ENCODE measurements around the gene TMC3.

TMC3 gene

DNA sequence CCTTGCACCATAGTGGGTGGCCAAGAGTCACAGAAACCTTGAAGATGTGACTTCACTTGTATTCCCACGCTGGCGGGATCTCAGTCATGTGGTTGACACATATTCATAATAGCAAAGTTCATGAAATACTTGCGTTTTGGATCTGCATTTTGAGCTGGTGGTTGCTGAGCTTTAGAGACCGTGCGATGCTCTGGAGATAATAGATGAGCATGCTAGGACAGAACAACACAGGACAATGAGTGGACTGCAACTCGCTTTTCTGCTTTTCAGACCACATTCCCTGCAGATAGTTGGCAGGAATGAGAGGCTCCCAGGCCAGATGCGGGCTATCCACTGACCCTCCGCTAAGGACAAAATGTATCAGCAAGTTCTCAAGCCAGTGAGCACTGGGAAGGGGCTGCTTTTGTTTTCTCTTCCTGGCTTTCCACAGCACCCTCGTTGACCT lies 36.3 kb downstream of the TMC3 start:
- TF ChIP-seq, protein P1, sequence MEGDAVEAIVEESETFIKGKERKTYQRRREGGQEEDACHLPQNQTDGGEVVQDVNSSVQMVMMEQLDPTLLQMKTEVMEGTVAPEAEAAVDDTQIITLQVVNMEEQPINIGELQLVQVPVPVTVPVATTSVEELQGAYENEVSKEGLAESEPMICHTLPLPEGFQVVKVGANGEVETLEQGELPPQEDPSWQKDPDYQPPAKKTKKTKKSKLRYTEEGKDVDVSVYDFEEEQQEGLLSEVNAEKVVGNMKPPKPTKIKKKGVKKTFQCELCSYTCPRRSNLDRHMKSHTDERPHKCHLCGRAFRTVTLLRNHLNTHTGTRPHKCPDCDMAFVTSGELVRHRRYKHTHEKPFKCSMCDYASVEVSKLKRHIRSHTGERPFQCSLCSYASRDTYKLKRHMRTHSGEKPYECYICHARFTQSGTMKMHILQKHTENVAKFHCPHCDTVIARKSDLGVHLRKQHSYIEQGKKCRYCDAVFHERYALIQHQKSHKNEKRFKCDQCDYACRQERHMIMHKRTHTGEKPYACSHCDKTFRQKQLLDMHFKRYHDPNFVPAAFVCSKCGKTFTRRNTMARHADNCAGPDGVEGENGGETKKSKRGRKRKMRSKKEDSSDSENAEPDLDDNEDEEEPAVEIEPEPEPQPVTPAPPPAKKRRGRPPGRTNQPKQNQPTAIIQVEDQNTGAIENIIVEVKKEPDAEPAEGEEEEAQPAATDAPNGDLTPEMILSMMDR (IDR thresholded peaks at IDR 0.05; ENCODE audit: extremely low read depth, missing control alignments) = no peak
- DNase-seq (ENCODE audit: low spot score) = no peak

DNA sequence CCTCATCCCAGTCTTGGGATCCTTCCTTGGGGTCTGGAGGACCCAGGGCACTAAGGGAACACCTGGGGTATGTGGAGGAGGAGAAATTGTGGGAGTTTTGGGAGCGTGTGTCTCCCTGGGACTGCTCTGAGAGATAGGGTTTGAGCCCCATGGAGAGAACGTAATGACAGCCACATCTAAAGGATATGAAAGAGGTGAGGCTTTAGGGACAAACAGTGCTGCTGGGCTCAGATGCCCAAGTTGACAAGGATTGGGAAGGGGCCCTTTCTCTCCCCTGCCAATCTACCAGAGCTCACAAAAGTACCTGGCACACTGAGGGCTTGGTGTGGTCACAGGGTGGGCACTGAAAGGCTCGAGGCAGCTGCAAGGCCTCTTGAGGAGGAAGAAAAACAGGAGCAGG lies 36.8 kb downstream of the TMC3 start:
- no peak for DNase-seq (ENCODE audit: low spot score)
- TF ChIP-seq, protein P1 (IDR thresholded peaks at IDR 0.05; ENCODE audit: extremely low read depth, missing control alignments) = no peak

DNA sequence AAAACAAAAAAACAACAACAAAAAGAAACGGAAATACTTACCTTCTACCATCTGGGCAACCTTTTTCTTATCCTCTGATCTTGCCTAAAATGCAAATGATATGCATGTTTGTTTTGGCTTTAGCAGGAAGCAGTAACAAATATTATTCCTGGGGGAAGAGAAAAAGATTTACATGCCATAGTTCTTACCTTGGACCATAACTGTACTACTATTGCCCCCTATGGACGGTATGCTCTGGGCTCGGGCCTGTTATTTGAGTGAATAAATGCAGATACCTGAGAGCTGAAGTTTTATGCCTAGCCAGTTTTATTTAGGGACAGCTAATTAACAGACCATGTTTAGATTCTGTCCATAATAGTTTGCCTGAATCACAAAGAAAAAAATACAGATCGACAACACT lies 37.4 kb downstream of the TMC3 start:
- DNase-seq (ENCODE audit: low spot score) = peak; percentile 50
- TF ChIP-seq, protein P1 (IDR thresholded peaks at IDR 0.05; ENCODE audit: extremely low read depth, missing control alignments) = peak; percentile 54

DNA sequence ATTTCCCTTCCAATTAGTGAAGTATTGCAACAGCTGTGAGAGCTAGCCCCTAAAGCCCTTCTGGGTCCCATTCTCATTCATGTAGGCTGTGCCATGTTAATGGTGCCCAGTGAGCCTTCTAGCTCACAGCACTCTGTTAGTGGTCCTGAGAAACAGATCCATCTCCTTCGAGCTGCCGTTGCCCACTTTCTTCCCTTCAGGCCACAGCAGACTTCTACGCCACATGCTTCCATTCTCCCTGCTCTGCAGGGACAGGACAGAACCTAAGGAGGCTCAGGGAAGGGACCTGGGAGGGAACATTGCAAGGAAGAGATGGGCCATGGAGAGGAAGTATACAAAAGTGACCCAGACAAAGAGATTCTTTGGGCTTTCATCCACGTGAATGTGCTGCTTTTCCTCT lies 38.4 kb downstream of the TMC3 start:
- DNase-seq (ENCODE audit: low spot score) = no peak
- TF ChIP-seq, protein P1 (IDR thresholded peaks at IDR 0.05; ENCODE audit: extremely low read depth, missing control alignments) = no peak

DNA sequence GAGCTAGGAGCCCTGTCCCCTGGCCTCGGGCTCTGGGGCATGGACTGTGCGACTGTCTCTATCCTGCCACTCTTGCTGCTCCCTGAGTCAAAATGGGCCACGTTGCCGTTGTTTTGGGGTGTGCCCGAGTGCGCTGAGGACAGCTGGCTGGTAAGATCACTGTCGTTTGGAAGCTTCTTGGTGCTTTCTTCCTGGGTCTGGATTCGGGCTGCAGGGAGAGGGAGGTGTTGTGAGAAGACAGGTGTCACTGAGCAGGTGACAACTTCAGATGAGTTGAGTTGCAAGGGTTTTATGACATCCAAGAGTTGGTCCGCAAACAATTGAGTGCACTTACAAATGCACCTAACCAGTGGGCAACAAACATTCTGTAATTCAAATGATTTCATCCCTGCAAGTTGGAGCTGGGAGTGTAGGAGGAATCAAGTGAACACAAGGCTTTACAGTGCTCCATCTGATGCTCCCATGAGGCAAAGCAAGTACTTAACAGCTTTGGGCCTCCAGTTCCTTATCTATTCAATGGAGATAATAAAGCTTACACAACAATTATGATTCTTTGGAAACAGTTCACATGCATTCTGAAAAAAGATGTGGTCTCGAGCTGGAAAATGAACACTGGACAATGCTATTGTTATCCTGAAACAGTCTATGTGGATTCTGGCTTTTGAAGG lies 39.1 kb downstream of the TMC3 start:
- TF ChIP-seq, protein P1 (IDR thresholded peaks at IDR 0.05; ENCODE audit: extremely low read depth, missing control alignments) = no peak
- DNase-seq (ENCODE audit: low spot score) = no peak

DNA sequence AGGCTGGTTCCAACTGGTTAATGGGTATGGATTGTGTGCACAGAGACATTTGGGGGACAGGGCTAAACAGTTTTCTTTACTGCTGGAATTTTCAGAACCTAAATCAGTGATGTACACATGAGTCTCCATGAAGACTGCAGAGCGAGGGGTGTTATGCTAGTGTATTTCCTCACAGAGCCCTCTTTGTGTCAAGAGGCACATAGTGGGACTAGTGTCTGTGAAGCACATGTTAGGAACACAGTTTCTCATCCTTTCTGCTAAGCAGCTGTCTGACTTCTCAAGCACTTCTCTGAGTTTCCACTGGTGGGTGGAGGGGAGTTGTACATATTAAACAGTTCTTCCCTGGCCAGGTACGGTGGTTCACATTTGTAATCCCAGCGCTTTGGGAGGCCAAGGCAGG lies 40.6 kb downstream of the TMC3 start:
- no peak for DNase-seq (ENCODE audit: low spot score)
- TF ChIP-seq, protein P1 (IDR thresholded peaks at IDR 0.05; ENCODE audit: extremely low read depth, missing control alignments) = no peak

DNA sequence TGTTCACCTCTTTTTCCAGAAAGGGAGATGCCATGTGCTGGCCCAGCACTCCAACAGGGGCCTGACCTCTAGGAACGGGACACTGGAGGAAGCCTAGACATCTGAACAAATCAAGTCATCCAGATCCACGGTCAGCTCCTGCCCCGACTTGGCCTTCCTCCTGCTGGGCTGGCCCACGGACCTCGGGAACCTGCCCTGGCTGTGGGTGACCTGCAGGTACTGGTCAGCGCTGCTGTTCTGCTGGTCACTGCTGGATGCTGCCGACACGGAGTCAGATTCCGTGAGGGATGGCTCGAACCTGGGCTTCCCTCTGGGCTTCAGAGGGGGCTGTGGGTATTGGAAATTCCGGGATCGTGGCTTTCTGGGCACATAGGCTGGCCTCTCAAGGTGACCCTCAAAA lies 41.7 kb downstream of the TMC3 start:
- TF ChIP-seq, protein P1 (IDR thresholded peaks at IDR 0.05; ENCODE audit: extremely low read depth, missing control alignments) = no peak
- DNase-seq (ENCODE audit: low spot score) = no peak
